Activated CD8-positive, alpha-beta memory T cell treated with anti-CD3 and anti-CD28 coated beads, Interleukin-2, amount 50 U/mL, for 24 hours (primary cell): ENCODE results near the gene ARHGEF7.
"Not testable (repeated sequence)": the region's sequence is repeated elsewhere in the genome, so short reads cannot be mapped to it uniquely, and the experiment has no call there.

Experiments
- DNase-seq: peaks from one replicate; pipeline ENCODE4 v3.0.0-alpha.2; 2020; ENCODE audit errors: extremely low read depth

Gene ARHGEF7

DNA sequence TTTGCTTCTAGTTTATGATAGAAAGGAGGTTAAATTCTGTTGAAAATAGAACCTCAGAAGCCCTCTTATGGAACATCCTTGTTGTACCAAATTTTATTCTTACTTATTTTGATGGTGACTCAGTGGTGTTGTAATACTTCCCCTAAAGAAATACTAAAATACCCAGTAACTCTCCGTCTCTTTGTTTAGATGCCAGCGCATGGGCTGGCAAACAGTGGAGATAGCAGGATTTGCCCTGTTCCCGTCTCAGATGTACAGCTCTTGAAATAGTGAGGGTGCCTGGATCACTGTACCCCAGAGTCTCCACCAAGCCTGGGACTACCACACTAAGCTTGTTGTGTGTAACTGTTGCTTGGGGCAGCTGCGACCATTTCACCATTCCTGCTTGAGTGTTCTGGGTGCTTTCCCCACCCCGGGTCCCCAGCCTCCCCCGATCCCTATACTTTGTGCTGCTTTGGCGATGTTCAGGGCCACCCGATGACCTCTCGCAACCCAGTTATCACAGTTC is 138.3 kb downstream of the ARHGEF7 start:
- no peak for DNase-seq

DNA sequence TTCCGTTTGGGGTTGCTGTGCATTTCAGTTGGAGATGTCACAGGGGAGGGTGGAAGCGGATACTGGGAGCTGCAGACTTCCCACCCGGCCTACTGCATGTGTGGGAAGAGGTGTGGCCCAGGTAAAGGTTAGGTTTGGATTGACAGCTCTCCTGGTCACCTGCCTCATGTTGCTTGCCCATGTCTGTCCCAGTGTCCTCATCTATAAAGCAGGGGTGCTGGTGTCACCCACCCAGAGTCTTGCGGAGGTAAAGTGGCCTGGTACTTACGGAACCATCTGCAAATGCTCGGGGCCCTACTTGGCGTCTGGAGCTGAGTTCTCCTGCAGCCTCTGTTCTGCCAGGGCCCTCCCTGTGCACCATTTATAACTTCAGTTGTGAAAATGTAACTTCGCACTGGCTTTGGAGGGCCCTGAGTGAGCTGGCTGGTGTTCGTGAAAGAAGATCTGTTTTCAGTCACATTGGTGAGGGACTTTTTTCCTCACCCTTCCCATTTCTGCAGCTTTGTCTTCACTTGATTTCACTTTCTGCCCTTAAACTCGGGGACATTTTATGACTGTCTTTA is 140.2 kb downstream of the ARHGEF7 start:
- DNase-seq, result no peak

DNA sequence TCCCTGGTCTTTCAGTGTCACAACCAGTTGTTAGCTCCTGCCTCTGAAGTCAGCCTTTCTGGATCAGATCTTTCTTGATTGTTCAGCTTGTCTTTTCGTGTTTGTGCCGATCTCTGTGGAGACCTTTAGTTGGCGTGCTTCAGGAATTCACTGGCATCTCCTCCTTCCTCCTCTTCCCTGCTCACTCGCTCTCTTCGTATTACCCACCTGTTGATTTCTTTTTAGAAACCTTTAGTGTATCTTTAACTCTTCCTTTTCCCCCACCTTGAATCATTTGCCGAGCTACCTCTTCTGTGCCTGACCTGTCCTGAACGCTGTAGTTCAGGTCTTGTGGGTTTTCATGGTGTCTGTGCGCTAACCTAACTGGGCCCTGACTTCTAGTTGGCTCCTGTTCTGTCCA is 141.3 kb downstream of the ARHGEF7 start:
- no peak for DNase-seq

DNA sequence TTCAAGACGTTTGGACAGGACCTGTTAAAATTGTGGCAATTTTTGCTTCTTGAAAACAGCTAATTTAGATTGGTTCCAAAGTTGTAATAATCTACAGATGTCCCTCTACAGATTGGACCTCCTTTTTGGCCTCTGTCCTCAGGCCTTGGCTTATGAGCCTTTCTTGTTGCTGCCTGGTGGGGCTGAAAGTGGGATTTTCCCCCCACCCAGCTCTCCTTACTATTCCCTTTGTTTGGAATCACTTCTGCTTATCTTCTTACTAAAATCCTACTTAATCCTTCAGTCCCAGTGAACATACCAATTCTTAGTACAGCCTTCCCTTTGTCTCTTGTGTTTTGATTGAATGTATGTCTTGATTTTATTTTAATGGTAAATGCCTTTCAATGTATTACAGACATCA is 141.8 kb downstream of the ARHGEF7 start:
- no peak for DNase-seq

DNA sequence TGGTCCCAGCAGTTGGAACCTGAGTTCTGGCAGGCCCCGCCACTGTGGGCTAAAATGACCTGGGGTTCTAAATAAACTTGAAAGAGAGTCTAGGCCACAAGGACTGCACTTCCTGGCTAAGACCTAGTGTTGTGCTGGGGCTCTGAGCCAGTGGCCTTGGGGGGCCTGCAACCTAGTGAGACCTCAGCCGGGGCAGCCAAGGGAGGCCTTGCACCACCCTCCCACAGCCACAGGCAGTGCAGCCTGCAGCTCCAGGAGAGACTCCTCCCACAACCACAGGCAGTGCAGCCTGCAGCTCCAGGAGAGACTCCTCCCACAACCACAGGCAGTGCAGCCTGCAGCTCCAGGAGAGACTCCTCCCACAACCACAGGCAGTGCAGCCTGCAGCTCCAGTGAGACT is 142.8 kb downstream of the ARHGEF7 start:
- not testable (repeated sequence) for DNase-seq

GRCh38 chr13:111258637-111259036 is 143.5 kb downstream of the ARHGEF7 start:
- no peak for DNase-seq

- no peak for DNase-seq
These were observed 143.9 kb downstream of the ARHGEF7 start for GRCh38 chr13:111259058-111259457.

- no peak for DNase-seq
These were observed 146.2 kb downstream of the ARHGEF7 start for GRCh38 chr13:111261326-111261725.

- no peak for DNase-seq
These were observed 147.2 kb downstream of the ARHGEF7 start for GRCh38 chr13:111262281-111262680.

GRCh38 chr13:111262715-111263114 is 147.6 kb downstream of the ARHGEF7 start:
- DNase-seq, result no peak

DNA sequence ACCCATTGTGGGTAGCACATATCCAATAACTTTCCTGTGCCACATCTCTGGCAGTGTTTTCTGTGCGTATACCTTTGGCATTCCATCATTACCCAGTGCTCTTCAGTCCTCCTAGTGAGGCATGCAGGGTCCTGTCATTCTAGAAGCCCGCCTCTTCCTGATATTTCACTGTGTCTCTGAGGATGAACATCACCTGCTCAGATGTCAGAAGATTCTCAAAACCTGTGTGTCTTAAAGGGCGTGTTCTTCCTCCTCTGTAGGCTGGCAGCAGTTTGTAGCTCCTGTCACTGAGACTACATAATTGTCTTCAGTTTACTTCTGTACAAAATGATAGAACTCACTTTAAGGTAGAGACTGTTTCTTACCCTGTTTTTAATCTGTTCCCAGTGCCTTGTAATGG is 148.5 kb downstream of the ARHGEF7 start:
- no peak for DNase-seq

- DNase-seq, result no peak
These were observed 150.0 kb downstream of the ARHGEF7 start for GRCh38 chr13:111265006-111265700.

DNA sequence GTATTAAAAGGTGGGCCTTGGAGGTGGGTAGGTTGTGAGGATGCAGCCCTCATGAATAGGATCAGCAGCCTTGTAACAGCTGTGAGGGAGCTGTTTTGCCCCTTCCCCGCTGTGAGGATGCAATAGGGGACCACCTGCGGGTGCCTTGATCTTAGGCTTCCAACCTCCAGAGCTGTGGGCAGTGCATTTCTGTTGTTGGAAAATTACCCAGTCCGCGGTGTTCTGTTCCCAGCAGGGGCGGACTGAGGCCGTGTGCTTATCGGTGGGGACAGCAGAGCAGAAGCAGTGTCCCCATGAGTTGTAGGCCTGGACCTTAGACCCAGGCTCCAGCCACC is 150.6 kb downstream of the ARHGEF7 start:
- DNase-seq, result no peak

DNA sequence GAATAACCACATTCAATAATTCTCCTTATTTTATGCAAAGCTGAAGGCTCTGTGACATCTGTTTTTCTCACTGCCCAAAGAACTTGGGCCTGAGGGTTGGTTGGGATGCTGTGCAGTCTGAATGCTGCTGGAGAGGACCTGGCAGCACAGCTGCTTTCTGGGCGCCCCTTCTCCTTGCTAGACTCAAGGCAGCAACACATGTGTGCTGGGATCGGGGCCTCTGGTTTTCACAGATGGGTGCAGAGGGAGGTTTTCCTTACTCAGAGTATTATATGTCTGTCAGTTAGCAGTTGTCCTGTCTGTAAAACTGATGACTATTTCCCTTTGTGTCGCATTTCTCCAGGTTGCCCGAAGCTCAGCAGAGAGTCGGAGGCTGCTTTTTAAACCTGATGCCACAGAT is 152.1 kb downstream of the ARHGEF7 start:
- DNase-seq, result no peak

GRCh38 chr13:111267784-111268183 is 152.7 kb downstream of the ARHGEF7 start:
- DNase-seq, result no peak

DNA sequence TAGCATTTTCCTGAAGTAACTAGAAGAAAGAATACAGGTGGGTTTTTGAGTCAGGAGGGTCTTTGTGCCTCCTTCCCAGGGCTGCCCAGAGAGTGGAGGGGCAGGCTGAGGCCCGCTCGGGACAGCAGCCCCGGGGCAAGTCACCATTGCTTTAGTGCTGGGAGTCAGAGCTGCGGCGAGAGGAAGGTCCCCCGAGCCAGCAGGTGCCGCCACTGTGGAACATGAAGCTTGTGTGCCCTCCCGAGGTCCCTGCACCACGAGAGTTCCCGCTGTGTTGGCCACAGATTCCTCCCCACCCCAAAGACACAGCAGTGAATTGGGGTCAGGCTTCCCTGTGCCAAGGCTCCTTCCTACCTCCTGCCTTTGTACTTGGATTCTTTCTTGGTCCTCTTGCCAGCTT is 154.4 kb downstream of the ARHGEF7 start:
- no peak for DNase-seq

GRCh38 chr13:111270126-111270525 is 155.0 kb downstream of the ARHGEF7 start:
- DNase-seq, result no peak

DNA sequence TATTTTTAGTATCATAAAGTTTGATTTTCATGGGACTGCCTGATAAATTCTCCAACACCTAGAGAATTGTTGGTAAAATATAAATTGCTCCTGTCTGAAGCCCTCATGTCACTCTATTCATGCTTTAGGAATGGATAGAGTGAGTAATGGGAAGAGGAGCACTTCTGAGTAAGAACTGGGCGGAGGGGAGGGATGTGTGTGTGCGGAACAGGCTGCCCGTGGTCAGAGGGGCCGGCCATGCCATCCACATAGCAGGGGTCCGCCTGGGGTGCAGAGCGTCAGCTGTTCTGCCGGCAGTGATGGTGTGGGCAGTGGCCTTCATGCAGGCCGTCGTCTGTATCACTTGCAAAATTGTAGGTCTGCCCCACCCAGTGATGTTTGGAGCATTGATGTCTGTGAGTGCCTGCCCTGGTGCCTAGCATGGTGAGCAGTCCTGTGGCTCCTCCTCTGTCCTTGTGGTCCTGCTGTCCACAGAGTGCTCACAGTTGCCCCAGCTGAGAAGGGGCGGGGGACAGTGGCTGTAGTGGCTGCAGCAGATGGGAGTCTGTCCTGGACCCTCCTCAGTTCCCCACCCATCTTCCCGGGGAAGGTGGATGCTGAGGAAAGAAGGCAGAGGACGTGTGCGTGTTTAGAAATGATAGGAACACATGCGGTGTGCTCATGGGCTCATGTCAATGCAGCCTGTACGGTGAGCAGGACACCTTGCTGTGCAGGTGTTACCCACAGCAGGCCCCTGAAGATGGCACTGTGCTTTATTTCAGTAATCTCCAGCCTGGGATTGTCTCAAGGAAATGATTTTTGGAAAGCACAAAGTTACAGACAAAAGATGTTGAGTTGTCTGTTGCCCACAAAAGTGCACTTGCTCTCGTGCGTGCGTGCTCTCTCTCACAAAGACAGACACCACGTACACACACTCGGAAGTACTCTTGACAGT is 155.9 kb downstream of the ARHGEF7 start:
- DNase-seq, result no peak

GRCh38 chr13:111272117-111272516 is 157.0 kb downstream of the ARHGEF7 start:
- DNase-seq, result no peak

- DNase-seq, result no peak
These were observed 160.3 kb downstream of the ARHGEF7 start for GRCh38 chr13:111275382-111275781.

DNA sequence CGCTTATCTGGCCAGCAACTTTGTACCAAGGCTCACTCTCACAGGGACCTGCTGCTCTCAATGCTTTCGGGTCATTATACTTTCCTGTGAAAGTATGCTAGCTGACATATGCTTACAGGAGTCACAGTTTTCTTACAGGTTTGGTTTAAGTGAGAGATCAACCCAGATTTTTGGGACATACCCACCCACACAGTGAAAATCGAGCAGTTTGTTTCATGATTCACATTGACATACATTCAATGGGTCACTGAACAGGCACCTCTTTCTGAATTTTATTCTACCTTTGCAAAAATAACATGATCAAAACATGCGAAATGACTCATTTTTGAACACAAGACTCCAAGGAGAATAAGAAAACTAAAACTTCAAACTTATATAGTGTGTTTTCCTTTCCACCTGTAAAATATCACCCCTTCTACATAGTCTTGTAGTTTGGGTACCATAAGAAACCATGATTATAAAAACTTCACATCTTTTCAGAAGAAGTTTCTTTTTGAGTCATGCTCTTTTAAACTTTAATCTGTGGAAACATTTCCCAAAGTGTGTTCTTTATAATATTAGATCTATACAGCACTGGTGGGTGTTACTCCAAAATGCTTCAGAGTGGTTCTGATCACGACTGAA is 161.0 kb downstream of the ARHGEF7 start:
- DNase-seq, result no peak

DNA sequence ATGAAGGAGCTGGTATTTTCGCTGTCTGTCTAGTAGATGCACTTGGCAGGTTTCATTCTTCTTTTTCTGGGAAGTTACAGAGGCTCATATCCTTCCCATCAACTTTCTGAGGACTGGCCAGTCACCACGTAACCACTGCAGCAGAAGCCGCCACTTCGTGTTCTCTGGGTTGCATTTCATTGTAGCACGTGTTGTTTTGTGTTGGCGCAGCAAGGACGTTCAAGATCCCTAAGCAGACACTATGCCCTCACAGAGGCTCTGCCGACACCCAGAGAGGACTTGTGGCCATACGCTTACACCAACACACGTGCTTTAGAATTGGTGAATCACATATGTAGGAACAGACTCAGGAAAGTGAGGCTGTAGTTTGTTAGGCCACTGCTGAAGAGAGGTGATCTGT is 163.1 kb downstream of the ARHGEF7 start:
- DNase-seq, result no peak
